Measurements from ENCODE around the gene UNK. TPM values are rescaled to one million over a fixed set of nuclear protein-coding genes. Genes with fewer than 3 reads are reported as not detected.

The UNK gene
- total and polyA plus RNA-seq, 2 of the 13 experiments (the other 11 are each of a cell fraction or from before 2014, with no cell fraction given): 31.6 to 33.0 TPM

DNA sequence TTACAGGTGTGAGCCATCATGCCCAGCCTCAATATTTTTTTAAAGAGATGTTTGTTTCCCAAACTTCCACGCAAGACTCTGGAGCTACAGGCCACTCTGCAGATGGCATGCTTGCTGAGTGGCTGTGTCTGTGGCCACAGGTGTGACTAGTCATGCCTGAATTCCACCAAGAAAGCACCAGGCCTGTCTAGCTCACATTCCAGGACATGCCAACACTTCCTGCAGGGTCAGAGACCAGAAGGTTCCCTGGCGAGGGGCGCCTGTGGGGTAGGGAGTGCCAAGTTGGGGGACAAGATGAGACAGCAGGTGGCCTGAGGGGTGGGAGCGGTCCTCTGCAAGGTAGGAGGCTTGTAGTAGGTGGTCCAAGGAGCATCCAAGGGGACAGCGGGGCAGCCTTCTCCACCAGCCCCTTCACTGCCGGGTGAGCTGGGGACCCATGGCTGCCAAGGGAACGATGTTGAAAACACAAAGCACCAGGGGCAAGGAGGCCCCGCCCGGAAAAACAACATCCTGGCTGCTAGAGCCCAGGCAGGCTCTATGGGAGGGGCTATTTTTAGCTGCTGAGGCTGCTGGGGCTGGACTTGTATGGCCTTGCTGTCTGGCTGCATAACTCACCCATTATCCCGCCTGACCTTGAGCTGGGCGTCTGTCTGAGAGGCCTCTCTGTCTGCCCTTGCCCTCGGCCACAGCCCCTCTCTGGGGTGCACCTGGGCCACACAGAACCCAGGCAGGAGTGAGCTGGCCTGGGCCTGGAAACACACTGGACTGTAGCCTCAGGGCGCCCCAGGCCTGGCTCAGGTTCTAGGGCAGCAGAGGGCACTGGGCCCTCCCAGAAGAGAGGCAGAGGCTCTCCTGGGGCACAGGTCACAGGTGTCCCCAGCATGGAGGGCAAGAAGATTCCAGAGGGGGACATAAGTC lies 88.1 kb downstream of the UNK start (continued):
- TF ChIP-seq ZNF205 (CRISPR knock-in tag; IDR thresholded peaks at IDR 0.05) (peak; percentile 85), ZNF816 (CRISPR knock-in tag; IDR thresholded peaks at IDR 0.05; ENCODE audit: borderline replicate concordance) (0 out of 2 replicates have a peak, but pooled peaks have one; percentile 67), DNMT1 (CRISPR knock-in tag; IDR thresholded peaks at IDR 0.05) (0 out of 2 replicates have a peak, but pooled peaks have one; percentile 22), ZNF788 (CRISPR knock-in tag; IDR thresholded peaks at IDR 0.05; ENCODE audit: borderline replicate concordance) (peak; percentile 95; the same call in 1 of the 2 replicates), ZNF747 (CRISPR knock-in tag; IDR thresholded peaks at IDR 0.05; ENCODE audit: borderline replicate concordance) (peak; percentile 98; the same call in 1 of the 2 replicates), SALL2 (CRISPR knock-in tag; IDR thresholded peaks at IDR 0.05) (peak; percentile 97), ZNF839 (CRISPR knock-in tag; IDR thresholded peaks at IDR 0.05; ENCODE audit: borderline replicate concordance) (peak; percentile 70; the same call in 1 of the 2 replicates), SP5 (CRISPR knock-in tag; IDR thresholded peaks at IDR 0.05; ENCODE audit: borderline replicate concordance, low read depth) (peak; percentile 96), HCFC1 (IDR thresholded peaks at IDR 0.05; ENCODE audit: low read depth, low read length) (no peak), SOX6 (IDR thresholded peaks at IDR 0.05) (no peak), SOX6 (CRISPR knock-in tag; IDR thresholded peaks at IDR 0.05) (peak; percentile 98), ZNF496 (CRISPR knock-in tag; IDR thresholded peaks at IDR 0.05; ENCODE audit: insufficient replicate concordance) (no peak), ZSCAN25 (CRISPR knock-in tag; IDR thresholded peaks at IDR 0.05) (peak; percentile 83), RXRA (CRISPR knock-in tag; IDR thresholded peaks at IDR 0.05) (peak; percentile 99), ARNTL (CRISPR knock-in tag; IDR thresholded peaks at IDR 0.05) (peak; percentile 84; the same call in 1 of the 2 replicates), KDM1A (CRISPR knock-in tag; IDR thresholded peaks at IDR 0.05) (0 out of 2 replicates have a peak, but pooled peaks have one; percentile 50)
- TF ChIP-seq, protein P1, sequence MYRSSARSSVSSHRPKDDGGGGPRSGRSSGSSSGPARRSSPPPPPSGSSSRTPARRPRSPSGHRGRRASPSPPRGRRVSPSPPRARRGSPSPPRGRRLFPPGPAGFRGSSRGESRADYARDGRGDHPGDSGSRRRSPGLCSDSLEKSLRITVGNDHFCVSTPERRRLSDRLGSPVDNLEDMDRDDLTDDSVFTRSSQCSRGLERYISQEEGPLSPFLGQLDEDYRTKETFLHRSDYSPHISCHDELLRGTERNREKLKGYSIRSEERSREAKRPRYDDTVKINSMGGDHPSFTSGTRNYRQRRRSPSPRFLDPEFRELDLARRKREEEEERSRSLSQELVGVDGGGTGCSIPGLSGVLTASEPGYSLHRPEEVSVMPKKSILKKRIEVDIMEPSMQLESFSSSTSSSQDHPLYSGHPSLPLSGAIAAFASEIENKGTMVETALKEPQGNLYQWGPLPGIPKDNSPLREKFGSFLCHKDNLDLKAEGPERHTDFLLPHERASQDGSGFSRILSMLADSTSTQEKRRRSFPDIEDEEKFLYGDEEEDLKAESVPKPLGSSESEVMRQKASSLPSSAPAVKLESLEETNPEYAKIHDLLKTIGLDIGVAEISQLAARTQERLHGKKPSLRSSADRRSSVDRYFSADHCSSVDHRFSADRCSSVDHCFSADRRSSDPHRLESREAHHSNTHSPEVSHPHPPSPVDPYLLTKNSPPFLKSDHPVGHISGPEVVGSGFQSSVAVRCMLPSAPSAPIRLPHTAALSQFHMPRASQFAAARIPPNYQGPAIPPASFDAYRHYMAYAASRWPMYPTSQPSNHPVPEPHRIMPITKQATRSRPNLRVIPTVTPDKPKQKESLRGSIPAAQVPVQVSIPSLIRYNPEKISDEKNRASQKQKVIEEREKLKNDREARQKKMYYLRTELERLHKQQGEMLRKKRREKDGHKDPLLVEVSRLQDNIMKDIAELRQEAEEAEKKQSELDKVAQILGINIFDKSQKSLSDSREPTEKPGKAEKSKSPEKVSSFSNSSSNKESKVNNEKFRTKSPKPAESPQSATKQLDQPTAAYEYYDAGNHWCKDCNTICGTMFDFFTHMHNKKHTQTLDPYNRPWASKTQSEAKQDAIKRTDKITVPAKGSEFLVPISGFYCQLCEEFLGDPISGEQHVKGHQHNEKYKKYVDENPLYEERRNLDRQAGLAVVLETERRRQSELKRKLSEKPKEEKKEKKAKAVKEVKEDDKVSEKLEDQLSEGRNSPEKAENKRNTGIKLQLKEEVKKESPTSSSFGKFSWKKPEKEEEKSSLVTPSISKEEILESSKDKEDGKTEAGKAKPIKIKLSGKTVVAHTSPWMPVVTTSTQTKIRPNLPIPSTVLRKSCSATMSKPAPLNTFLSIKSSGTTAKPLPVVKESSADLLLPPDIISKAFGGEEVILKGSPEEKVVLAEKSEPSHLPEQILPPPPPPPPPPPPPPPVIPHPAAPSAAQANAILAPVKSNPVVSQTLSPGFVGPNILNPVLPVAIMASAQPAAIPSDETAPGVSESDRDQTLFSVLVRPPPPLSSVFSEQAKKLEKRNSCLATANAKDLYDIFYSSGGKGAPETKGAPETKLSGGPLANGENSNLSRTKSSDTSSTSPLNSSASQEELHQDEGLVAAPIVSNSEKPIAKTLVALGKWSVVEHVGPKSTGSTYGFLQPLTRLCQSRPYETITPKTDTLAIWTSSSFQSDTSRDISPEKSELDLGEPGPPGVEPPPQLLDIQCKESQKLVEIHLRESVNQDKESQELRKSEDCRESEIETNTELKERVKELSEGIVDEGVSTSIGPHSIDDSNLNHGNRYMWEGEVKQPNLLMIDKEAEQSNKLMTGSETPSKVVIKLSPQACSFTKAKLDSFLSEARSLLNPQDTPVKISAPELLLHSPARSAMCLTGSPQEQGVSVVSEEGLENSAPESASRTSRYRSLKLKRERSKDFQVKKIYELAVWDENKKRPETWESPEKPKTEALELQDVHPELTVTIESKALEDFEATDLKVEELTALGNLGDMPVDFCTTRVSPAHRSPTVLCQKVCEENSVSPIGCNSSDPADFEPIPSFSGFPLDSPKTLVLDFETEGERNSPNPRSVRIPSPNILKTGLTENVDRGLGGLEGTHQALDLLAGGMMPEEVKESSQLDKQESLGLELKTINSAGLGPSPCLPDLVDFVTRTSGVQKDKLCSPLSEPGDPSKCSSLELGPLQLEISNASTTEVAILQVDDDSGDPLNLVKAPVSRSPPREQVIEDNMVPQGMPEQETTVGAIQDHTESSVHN (CRISPR knock-in tag; IDR thresholded peaks at IDR 0.05): 0 out of 2 replicates have a peak, but pooled peaks have one; percentile 63
- TF ChIP-seq, protein P2, sequence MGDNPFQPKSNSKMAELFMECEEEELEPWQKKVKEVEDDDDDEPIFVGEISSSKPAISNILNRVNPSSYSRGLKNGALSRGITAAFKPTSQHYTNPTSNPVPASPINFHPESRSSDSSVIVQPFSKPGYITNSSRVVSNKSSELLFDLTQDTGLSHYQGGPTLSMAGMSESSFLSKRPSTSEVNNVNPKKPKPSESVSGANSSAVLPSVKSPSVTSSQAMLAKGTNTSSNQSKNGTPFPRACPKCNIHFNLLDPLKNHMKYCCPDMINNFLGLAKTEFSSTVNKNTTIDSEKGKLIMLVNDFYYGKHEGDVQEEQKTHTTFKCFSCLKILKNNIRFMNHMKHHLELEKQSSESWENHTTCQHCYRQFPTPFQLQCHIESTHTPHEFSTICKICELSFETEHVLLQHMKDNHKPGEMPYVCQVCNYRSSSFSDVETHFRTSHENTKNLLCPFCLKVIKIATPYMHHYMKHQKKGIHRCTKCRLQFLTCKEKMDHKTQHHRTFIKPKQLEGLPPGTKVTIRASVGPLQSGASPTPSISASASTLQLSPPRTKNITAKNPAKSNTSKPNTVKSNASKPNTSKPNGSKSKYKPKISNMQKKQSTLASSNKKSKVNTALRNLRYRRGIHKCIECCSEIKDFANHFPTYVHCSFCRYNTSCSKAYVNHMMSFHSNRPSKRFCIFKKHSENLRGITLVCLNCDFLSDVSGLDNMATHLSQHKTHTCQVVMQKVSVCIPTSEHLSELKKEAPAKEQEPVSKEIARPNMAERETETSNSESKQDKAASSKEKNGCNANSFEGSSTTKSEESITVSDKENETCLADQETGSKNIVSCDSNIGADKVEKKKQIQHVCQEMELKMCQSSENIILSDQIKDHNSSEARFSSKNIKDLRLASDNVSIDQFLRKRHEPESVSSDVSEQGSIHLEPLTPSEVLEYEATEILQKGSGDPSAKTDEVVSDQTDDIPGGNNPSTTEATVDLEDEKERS (CRISPR knock-in tag; IDR thresholded peaks at IDR 0.05): peak; percentile 90

All from HepG2 (cell line).